COLO668 (cell line): ENCODE data around the gene ACY1.
A peak's percentile ranks its signal among the peaks of the same experiment; 100 is the strongest.

ENCODE experiments used
- DNase-seq: peaks from one replicate; lab custom pipeline; 2025; ENCODE audit not compliant: unreplicated experiment; lab: John Stamatoyannopoulos, UW

ACY1 gene

DNA sequence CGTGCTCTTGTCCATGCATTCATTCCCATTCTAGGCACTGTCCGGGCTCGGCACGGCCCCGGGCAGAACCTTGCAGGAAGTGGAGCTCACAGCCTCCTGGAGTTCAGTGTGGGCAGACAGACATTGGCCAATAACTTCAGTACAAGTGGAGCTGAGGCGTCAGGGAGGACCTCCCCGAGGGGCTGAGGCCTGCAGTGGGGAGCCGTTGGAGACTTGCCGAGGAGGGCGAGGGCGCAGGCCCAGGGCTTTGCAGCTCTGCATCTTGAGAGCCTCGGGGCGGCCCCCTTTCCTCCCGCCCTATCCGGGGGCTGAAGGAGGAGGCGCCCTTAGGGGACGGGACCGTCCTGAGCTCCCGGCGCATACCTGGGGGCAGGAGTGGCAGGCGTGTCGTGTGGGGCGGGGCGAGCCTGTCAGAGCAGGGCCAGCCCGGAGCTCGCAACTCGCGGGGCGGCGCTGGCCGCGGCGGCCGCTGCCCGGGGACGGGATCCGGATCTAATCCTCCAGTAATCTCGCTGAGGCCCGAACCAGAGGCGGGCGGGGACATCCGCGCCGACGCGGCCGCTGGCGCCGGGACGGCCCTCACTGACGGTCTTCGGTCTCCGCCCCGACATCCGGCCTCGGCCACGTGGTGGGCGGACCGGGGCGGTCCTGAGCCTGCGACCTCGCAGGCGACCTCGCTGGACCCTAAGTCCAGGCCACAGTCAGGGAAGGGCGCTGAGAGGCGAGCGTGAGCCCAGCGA is at the start of gene ACY1:
Gene ACY1 (plus strand): TSS at position 698 of the 740 bp plus-strand sequence. CDS start 530 bp downstream, outside the sequence.
- DNase-seq: peak; percentile 76

DNA sequence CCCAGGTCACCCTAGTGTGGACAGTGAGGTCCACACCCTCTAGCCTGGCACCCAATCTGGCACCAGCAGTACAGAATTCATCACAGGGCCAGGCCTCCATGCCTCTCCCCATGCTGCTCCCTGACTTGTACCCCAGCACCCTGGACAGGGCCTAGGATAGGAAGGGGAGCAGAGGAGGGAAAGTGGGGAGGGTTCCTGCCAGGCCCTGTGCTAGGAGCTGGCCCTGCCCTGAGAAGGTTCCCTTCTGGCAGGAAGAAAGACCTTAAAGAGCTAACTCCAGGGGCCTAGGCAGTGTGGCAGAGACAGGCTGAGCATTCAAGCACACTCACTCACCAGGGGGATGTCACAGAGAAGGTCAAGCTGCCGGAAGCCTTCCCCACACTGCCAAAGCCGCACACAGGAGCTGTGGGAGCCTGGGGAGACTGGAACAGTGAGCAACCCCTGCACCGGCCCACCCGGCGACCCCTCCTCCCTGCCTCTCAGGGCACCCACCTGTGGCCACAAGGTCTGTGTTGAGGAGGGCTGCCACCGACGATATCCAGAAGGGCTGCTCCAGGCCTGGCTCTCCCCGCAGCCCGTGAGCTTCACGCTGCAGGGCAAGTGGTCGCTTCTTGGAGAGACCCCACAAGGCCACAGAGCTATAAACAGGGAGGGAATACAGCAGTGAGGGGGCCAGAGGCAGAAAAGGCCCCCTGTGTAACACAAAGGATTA is 49.0 kb upstream of the ACY1 start:
- no peak for DNase-seq

DNA sequence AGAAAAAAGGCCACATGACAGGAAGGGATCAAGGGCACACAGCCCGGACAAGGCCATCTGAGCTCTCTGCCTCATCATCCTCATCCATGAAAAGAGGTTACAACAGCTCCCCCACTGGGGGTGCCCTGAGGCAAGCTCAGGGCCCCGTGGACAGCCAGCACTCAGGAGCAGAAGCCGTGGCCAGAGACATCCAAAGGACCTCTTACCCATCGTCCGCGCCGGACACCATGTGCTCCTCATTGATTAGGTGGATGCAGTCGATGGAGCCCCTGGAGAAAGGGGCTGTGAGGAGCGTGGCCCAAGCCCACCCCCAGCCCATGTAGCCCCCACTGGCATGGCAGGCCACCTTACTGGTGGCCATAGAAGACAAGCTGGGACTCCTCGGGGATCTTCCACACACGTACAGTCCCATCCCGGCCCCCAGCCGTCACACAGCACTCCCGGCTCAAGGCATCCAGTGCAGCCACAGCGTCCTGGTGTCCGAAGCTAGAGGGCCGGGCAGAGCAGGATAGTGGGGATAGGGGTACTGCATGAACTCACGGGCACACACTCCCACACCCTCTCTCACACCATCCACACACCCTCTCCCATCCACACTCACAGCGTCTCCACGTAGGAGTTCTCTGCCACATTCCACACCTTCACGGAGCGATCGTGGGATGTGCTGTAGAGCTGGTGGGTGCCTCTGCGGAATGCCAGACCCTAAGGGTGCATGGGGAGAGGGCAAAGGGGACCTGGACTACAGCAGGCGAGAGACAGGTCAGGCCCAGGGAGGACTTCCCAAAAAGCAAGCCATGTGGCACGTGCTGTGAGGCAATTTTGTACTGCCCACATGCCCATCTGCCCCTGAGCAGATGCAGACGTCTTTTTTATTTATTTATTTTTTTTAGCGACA is 48.1 kb upstream of the ACY1 start:
- DNase-seq: no peak

DNA sequence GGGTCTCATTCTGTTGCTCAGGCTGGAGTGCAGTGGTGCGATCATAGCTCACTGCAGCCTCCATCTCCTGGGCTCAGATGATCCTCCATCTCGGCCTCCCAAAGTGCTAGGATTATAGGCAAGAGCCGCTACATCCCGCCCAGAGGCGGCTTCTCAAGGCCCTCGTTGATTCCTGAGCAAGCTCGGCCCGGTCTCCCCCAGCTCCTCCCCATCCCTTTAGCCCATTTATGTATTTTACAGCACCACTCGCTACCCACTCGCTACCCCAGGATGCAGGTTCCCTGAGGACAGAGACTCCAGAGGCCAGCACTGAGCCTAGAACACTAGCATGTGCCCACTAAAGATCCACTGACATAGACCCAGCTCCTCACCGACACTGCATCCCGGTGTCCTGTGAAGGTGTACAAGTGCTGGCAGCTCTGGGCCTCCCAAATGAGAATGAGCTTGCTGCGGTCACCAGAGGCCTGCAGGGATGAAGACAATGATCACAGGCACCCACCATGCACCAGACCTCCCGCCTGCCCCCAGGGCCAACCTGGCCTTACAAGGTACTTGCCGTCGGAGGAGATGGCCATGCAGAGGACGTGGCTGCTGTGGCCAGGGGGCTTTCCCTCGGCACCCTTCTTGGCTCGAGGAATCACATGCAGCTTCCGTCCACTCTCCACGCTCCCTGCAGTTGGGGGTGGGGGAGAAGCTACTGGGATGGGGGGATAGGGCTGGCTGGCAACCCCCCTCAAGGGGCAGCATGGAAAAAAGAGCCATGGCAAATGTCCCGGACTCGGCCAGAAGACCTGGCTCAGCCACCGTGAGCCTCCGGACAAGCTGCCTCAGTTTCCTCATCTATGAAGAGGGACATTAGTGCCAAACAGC is 47.2 kb upstream of the ACY1 start:
- no peak for DNase-seq

DNA sequence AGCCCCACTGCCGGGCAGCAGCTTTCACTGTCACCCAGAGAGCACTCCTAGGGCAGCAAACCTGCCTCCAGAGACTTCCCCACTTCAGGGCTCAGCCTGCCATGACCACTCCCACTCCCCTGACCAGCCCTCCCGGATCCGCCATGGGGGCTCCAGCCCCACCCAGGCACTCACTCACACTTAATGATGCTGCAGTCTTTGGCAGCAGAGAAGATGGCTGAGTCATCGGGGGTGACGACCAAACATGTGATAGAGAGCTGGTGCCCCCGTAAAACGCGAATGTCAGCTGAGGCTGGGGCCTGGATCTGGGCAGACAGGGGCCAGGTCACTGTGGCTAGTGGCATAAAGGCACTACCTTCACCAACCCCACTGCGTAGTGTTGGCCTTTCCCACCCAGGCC is 46.3 kb upstream of the ACY1 start:
- no peak for DNase-seq

DNA sequence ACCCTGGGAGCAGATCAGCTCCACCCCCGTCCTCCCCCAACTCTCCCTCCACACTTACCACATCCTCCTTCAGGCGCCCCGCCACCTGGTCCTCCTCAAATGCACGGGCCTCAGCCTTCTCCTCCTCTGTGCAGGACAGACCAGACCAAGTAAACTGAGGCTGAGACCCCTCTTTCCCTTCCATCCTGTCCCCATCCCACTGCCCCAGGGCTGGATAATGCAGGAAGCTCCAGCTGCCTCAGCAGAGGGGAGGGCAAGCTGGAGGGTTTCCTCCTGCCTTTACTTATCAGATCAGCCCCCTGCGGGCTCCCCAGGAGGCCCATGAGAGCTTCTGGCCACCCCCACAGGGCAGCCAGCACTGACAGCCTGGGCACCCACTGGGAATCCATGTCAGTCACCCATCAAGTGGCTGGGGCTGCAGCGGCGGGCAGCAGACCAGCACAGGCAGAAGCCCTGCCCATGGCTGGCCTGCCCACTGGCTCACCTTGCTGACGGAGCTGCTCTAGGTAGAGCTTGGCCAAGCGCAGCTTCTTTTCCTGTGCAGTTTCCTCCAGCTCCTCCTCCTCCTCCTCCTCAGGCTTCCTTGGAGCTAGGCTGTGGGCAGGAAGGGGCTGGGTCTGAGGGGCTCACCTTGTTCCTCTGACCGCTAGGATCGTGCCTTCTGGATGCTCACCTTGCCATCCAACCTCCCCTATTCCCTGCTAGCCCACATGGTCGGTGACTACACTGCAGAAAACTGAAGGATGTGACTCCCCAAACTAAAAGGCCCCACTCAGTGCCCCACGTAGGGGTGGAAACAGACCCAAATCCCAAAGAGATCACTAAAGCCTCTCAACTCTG is 45.5 kb upstream of the ACY1 start:
- no peak for DNase-seq

DNA sequence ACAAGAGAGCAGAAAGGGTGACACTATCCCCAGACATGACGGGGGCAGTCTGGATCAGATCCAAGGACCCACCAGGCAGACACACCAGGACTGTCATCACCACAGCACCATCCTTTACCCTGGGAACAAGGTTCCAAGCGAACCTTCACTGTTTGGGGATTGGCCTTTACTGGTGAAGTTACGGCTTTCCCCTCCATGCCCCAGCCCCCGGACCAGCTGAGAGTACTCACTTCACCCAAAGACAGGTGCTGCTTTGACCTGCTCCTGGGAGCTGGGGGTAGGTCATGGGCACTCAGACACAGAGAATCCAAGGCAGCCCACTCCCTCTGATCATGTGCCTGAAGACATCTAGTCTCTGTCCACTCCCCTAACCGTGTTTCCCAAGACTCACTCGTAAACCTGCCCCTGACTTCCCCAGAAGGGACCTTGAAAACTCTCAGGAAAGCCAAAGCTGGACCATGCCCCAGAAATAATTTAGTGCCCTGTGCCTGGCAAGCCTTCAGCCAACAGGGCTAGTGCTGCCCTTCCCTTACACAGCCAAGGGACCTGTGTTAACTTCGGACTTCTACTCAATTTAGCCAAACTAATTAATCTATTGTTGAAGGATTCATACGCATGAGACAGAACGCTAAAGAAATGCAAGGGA is 44.4 kb upstream of the ACY1 start:
- no peak for DNase-seq

DNA sequence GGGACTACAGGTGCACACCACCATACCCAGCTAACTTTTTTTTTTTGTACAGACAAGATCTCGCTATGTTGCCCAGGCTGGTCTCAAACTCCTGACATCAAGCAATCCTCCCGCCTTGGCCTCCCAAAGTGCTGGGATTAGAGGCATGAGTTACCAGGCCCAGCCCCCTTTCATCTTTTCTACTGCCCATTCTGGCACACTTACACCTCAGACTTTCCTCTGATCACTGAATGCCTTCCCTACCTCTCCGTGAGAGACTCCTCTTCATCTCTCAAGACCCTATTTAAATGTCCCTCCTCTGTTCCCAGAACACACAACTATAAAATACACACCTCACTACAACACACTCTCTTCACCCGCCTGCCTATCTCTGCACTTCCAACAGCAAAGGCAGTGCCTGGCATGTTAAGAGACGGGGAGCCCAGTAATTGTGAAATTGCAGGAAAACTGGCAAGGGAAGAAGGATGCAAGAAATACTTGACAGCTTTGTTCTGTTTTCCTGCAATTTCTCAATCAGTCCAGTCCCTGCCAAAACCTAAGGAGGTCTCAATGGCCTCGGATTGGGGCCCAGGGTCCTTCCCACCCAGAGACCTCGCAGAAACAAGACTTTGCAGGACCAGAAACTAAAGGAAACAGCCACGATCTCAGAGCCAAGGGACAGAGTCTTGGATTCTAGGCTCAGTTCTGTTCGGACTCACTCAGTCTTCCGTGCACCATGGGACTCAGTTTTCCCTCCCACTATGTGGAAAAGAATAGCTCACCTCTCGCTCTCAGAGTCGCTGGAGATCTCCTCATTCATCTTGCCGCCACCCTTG is 42.5 kb upstream of the ACY1 start:
- DNase-seq: no peak

DNA sequence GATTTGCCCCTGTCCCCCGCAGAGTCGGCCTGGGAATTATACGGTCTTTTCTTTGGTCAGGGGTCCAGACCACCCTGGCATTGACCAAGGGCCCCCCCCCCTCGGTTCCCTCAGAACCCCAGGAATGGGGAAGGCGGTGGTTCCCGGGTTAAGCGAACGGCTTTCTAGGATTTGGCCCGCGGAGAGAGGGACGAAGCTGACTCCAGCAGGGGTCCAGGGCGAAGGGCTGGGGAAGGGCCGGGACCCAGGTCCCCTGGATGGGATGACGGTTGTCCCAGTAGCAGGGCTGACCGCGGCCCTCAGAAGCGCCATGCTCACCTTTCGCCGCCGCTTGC is 41.9 kb upstream of the ACY1 start:
- DNase-seq: no peak

DNA sequence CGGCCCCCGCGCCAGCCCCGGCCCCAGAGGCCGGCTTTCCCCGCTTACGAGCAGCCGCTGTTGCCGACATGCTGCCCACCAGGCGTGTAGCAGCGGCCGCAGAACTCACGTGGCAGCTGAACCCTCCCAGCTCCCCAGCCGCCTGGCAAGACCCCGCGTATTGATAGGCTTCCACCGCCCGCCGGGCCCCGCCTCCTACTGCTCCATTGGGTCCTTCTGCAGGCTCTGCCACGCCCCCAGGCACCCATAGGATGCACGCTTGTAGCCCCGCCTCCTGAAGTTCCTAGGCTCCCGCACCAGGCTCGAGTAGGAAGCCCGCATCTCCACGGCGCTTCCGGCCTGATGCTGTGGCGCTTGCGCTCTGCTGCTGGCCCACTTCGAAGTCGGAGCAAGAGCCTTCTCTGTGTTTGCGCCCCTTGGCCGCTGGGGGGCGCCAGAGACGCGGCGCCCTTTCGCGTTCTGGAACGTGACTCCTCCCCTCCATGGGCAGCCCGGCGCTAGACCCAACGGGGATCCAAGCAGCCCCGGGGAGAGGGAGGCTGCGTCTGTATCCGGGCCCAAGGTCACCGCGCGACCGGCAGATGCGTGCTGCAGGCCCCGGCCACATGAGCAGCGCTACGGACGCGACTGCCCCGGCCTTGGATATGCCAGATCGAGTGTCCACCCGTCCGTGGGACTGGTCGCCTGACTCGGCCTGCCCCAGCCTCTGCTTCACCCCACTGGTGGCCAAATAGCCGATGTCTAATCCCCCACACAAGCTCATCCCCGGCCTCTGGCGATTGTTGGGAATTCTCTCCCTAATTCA is 41.3 kb upstream of the ACY1 start, which contains the start of the genes PARP3 and RRP9:
Gene PARP3 (plus strand): TSS at position 566 of the 805 bp plus-strand sequence. CDS start 993 bp downstream, outside the sequence.
Gene RRP9 (minus strand): TSS at position 107 of the 805 bp plus-strand sequence. CDS start 37 bp downstream, at position 70.
- peak; percentile 99 for DNase-seq

DNA sequence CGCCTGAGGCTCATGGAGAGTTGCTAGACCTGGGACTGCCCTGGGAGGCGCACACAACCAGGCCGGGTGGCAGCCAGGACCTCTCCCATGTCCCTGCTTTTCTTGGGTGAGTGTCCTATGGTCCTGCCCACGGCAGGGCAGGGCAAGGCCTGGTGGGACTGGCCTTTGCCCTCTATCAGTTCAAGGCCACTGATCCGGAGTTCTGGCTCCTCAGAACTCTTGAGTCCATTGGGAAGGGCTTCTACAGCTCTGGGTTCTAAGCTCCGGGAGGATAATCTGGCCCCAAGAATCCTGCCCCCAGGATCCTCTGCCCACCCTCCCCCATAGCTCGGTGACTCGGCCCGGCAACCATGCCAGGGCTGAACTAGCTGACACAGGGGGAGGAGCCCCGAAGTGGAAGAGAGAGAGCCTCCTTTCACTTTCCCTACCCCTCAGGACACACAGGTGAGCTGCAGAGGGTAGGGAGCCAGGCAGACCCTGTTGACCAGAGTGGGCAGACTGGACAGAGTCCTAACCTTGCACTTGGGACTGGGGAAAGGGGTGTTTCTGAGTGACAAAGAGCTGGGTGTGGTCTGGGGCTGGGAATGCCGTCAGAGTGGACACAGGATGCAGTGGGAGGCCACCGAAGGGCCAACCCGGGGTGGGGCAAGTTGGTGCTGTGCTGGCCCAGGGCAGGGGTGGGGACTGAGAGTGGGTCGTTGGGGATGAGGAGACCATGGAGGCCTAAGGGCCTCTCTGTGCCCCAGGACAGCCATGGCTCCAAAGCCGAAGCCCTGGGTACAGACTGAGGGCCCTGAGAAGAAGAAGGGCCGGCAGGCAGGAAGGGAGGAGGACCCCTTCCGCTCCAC is 40.5 kb upstream of the ACY1 start:
- DNase-seq: peak; percentile 29

DNA sequence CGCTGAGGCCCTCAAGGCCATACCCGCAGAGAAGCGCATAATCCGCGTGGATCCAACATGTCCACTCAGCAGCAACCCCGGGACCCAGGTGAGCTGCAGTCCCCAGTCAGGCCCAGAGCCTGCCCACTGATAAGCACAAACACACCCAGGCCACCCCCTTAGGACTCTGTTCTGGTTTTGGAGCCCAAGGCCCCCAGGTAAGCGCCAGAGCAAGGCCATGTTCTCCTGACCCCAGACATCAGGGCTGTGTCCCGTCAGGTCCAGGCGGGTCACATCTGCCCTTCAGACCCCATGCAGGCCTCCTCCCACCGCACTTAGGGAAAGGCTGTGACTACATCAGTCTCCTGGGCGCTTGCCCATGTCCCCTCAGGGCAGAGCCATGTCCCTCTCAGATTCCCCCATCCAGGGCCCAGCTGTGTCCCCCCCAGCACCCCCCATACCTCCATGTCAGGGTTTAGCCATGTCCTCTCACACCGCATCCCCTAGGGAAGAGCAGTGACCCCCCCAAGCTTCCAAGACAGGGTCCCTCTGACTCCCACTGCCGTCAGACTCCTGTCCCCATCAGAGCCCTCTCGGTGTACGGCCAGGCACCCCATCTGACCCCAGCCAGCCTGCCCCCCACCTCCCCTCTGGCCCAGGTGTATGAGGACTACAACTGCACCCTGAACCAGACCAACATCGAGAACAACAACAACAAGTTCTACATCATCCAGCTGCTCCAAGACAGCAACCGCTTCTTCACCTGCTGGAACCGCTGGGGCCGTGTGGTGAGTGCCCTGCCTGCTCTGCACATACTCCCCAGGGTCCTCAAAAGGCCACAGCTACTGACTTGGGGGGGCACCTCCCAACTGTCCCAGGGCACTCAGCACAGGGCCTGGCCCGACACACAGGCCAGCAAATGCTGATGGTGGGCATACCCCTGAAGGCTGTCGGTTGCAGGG is 39.6 kb upstream of the ACY1 start:
- DNase-seq: no peak

DNA sequence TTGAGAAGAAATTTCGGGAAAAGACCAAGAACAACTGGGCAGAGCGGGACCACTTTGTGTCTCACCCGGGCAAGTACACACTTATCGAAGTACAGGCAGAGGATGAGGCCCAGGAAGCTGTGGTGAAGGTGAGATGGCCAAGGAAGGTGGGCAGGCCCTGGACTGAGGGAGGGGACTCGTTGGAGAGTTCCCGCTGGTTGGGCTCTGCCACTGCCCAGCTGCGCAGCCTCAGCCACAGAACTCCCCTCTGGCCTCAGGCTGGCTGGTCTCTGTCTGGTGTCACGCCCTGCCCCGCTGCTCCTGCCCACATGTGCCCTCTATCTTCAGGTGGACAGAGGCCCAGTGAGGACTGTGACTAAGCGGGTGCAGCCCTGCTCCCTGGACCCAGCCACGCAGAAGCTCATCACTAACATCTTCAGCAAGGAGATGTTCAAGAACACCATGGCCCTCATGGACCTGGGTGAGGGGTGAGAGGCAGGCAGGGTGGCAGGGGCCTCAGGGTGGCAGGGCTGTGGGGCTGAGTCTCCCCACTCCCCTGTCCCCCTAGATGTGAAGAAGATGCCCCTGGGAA is 38.8 kb upstream of the ACY1 start:
- no peak for DNase-seq

DNA sequence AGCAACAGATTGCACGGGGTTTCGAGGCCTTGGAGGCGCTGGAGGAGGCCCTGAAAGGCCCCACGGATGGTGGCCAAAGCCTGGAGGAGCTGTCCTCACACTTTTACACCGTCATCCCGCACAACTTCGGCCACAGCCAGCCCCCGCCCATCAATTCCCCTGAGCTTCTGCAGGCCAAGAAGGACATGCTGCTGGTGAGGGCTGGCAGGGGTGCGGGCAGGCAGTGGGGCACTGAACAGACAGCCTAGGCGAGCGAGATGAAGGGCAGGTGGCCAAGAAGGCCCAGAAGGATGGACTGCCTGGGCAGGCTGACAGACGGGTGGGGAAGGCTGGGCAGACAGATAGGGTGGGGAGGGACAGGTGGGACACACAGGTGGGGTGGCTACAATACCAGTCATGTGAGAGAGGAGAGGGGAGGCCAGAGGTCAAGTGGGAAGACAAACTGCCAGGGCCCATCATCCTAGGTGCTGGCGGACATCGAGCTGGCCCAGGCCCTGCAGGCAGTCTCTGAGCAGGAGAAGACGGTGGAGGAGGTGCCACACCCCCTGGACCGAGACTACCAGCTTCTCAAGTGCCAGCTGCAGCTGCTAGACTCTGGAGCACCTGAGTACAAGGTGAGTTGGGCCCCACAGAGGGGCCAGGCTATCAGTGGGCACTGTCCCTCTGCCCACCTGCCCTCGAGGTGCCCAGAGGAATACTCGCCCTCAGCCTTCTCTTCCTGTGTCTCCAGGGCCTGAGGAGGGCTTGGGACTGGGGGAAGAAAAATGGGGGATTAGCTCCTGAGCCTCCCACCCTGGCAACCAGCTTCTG is 38.1 kb upstream of the ACY1 start:
- DNase-seq: no peak
